HG02884 (cell line): Measurements from ENCODE around the gene OR2H1.

ENCODE experiments used
- ATAC-seq: cut with Tn5 transposase; IDR thresholded peaks from one replicate; pipeline ENCODE4 v1.9.1; 2021; ENCODE audit warnings: mild to moderate bottlenecking, moderate library complexity; ENCODE audit not compliant: unreplicated experiment

Gene OR2H1

DNA sequence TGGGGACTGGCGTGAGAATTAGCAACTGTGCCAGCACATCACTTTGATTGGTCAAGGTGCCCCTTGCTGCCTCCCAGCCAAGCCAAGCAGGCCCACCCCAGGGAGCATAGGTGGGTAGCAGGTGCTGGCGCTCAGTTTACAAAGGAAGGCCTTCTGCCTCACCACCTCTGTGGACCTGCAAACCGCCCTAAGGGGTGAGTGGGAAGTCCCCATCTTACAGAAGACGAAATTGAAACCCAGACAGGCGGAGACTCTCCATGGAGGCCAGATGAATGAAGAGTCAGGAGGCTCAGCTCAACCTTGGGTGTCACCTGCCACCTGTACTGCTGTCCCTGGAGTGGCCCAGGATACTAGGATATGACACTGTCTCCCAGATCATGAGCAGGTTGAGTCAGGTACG lies 52.3 kb downstream of the OR2H1 start:
- peak; percentile 82 for ATAC-seq

DNA sequence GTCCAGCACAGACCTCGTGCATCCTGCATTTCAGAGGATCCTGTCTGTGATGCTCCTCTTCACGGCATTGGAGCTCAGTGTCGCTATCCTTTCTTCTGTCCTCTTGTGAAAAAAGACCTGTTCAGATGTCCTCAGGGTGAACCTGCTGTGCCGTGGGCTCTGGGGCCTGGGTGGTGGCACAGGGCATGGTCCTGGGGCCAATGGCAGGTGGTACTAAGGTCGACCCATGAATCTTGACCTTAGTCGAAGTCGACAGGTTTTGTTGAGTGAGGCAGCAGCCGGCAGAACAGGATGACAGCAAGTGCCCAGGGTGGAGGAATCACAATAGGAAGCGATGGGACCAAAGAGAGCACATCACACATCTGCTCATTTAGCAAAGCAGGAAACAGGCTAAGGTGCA lies 52.8 kb downstream of the OR2H1 start:
- ATAC-seq, result no peak

GRCh38 chr6:29510202-29510601 lies 53.2 kb downstream of the OR2H1 start:
- no peak for ATAC-seq

GRCh38 chr6:29510746-29511300 lies 53.9 kb downstream of the OR2H1 start:
- no peak for ATAC-seq
